ENCODE results near the gene THRAP3. TPM values are rescaled to one million over a fixed set of nuclear protein-coding genes. Genes with fewer than 3 reads are reported as not detected.

THRAP3 gene
- total RNA-seq, 1 experiment from 2014 or later, result 97.5 TPM

- H3K4me3 Mint-ChIP-seq (ENCODE audit: low read depth, unreplicated experiment), result peak overlapping the region; percentile 88
These were observed 81.6 kb downstream of the THRAP3 start for GRCh38 chr1:36305915-36306209.

GRCh38 chr1:36306210-36306901 lies 82.1 kb downstream of the THRAP3 start, which contains the start of gene SH3D21:
SH3D21 (plus strand) TSS chr1:36306368; CDS start chr1:36306421, 53 bp downstream.
- no peaks in the 10 kb centered on the region for H3K9me3 Mint-ChIP-seq (ENCODE audit: low read depth, unreplicated experiment)
- H3K4me3 Mint-ChIP-seq (ENCODE audit: low read depth, unreplicated experiment), result peak within 1 kb of the TSS; percentile 88
- BruUV-seq (replicated peaks), result no TSS peak
- no peak for TF ChIP-seq CTCF (IDR thresholded peaks at IDR 0.05; ENCODE audit: unreplicated experiment)
- CTCF ChIA-PET, result interaction anchor here (0.6 to 1.4 kb wide), 4 partner anchors 21 to 116 kb away, joined by 3 to 4 read pairs (median 4); no protein-coding TSS in a partner anchor
- H3K27me3 Mint-ChIP-seq (ENCODE audit: unreplicated experiment), result no peaks in the 10 kb centered on the region
- peak; percentile 65 for DNase-seq
- peaks cover 69% of the 10 kb centered on the region for H3K36me3 Mint-ChIP-seq (ENCODE audit: insufficient read depth, unreplicated experiment)
- H3K4me1 Mint-ChIP-seq (ENCODE audit: low read depth, unreplicated experiment), result peaks cover under 1% of the 10 kb centered on the region
- peak within 1 kb of the TSS; percentile 13 for H3K27ac Mint-ChIP-seq (ENCODE audit: unreplicated experiment)
- intact Hi-C loops (cut with micrococcal nuclease; ENCODE audit: unreplicated experiment), result no loop called here

More at GRCh38 chr1:36305915-36306209, 81.6 kb downstream of the THRAP3 start:
- no peak for TF ChIP-seq CTCF (IDR thresholded peaks at IDR 0.05; ENCODE audit: unreplicated experiment)
- H3K36me3 Mint-ChIP-seq (ENCODE audit: insufficient read depth, unreplicated experiment), result peaks cover 74% of the 10 kb centered on the region
- intact Hi-C loops (cut with micrococcal nuclease; ENCODE audit: unreplicated experiment), result no loop called here
- no peaks in the 10 kb centered on the region for H3K9me3 Mint-ChIP-seq (ENCODE audit: low read depth, unreplicated experiment)
- no peak for DNase-seq
- H3K27me3 Mint-ChIP-seq (ENCODE audit: unreplicated experiment), result no peaks in the 10 kb centered on the region
- peaks cover 6% of the 10 kb centered on the region for H3K4me1 Mint-ChIP-seq (ENCODE audit: low read depth, unreplicated experiment)
- CTCF ChIA-PET, result interaction anchor here (0.6 to 1.4 kb wide), 3 partner anchors 20 to 63 kb away, joined by 3 to 4 read pairs (median 4); no protein-coding TSS in a partner anchor
- H3K27ac Mint-ChIP-seq (ENCODE audit: unreplicated experiment), result peak overlapping the region; percentile 13
- BruUV-seq (replicated peaks), result no TSS peak

GRCh38 chr1:36306902-36307456 lies 82.7 kb downstream of the THRAP3 start:
- H3K27ac Mint-ChIP-seq (ENCODE audit: unreplicated experiment), result peak overlapping the region; percentile 13
- no peaks in the 10 kb centered on the region for H3K4me1 Mint-ChIP-seq (ENCODE audit: low read depth, unreplicated experiment)
- CTCF ChIA-PET, result interaction anchor here (0.6 to 1.4 kb wide), 4 partner anchors 21 to 115 kb away, joined by 3 to 4 read pairs (median 4); no protein-coding TSS in a partner anchor
- BruUV-seq (replicated peaks), result no TSS peak
- intact Hi-C loops (cut with micrococcal nuclease; ENCODE audit: unreplicated experiment), result no loop called here
- no peaks in the 10 kb centered on the region for H3K9me3 Mint-ChIP-seq (ENCODE audit: low read depth, unreplicated experiment)
- H3K4me3 Mint-ChIP-seq (ENCODE audit: low read depth, unreplicated experiment), result peak overlapping the region; percentile 88
- peaks cover 64% of the 10 kb centered on the region for H3K36me3 Mint-ChIP-seq (ENCODE audit: insufficient read depth, unreplicated experiment)
- DNase-seq, result peak; percentile 97
- TF ChIP-seq CTCF (IDR thresholded peaks at IDR 0.05; ENCODE audit: unreplicated experiment), result no peak
- no peaks in the 10 kb centered on the region for H3K27me3 Mint-ChIP-seq (ENCODE audit: unreplicated experiment)

- CTCF ChIA-PET, result interaction anchor here (0.6 to 1.0 kb wide), 3 partner anchors 97 to 114 kb away, joined by 3 to 7 read pairs (median 4); no protein-coding TSS in a partner anchor
These were observed 83.5 kb downstream of the THRAP3 start for GRCh38 chr1:36307601-36308330.

More at GRCh38 chr1:36307601-36308330, 83.5 kb downstream of the THRAP3 start:
- Mint-ChIP-seq H3K36me3 (ENCODE audit: insufficient read depth, unreplicated experiment) (peaks cover 56% of the 10 kb centered on the region), H3K4me3 (ENCODE audit: low read depth, unreplicated experiment) (peak overlapping the region; percentile 88), H3K27me3 (ENCODE audit: unreplicated experiment) (no peaks in the 10 kb centered on the region), H3K27ac (ENCODE audit: unreplicated experiment) (no peak overlapping the region), H3K9me3 (ENCODE audit: low read depth, unreplicated experiment) (no peaks in the 10 kb centered on the region), H3K4me1 (ENCODE audit: low read depth, unreplicated experiment) (no peaks in the 10 kb centered on the region)
- no peak for DNase-seq
- intact Hi-C loops (cut with micrococcal nuclease; ENCODE audit: unreplicated experiment), result no loop called here
- no peak for TF ChIP-seq CTCF (IDR thresholded peaks at IDR 0.05; ENCODE audit: unreplicated experiment)
- no TSS peak for BruUV-seq (replicated peaks)

Data from Calu3 (cell line).